EL (cell line): ENCODE results near the gene IL25.
A peak's percentile ranks its signal among the peaks of the same experiment; 100 is the strongest.
"Not testable (repeated sequence)": the region's sequence is repeated elsewhere in the genome, so short reads cannot be mapped to it uniquely, and the experiment has no call there.

Source experiments
- DNase-seq: peaks from one replicate; pipeline ENCODE4 v3.0.0-alpha.2; 2016

IL25 gene

DNA sequence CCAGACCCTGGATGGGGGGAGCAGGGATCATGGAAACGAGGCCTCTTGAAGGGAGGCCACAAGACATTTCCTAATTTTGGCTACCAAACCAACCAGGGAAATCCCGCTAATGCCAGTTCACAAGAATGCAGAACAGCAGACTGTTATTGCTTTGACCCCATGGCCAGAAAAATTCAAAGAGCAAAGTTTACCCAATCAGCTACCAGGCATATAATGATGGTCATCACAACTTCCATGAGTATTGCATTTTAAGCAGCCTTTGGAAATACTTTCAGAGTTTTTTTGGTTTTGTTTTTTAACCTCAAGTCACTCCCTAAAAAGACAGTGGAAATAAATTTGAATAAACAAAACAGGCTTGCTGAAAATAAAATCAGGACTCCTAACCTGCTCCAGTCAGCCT, at the start of gene IL25:
Gene IL25 (plus strand): TSS at position 301 of the 400 bp plus-strand sequence.
- no peak for DNase-seq

DNA sequence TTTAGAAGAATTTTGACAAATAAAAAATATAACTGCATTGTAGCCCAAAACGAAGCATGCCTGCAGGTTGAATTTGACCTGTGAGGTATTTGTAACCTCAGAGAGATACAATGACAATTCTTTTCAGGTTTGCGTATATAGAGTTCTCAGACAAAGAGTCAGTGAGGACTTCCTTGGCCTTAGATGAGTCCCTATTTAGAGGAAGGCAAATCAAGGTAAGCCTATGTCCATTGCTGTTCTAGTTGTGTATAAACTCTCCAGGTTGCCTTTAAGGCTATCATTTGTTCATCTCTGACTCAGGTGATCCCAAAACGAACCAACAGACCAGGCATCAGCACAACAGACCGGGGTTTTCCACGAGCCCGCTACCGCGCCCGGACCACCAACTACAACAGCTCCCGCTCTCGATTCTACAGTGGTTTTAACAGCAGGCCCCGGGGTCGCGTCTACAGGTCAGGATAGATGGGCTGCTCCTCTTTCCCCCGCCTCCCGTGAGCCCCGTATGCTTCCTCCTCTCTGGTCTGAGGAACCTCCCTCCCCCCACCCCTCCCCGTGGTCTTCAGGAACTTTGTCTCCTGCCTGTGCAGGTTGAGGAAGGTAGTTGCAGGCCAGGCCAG, 48.7 kb upstream of the IL25 start:
- no peak for DNase-seq

DNA sequence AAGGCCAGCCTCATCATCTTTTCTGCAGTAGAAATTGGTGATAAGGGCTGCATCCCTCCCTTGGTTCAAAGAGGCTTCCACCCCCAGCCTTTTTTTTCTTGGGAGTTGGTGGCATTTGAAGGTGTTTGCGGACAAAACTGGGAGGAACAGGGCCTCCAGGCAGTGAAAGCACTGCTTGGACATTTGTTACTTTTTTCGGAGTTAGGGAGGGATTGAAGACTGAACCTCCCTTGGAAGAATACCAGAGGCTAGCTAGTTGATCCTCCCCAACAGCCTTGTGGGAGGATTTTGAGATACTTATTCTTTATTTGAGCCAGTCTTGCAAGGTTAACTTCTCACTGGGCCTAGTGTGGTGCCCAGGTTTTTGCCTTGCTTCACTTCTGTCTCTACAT, 48.2 kb upstream of the IL25 start:
- no peak for DNase-seq

DNA sequence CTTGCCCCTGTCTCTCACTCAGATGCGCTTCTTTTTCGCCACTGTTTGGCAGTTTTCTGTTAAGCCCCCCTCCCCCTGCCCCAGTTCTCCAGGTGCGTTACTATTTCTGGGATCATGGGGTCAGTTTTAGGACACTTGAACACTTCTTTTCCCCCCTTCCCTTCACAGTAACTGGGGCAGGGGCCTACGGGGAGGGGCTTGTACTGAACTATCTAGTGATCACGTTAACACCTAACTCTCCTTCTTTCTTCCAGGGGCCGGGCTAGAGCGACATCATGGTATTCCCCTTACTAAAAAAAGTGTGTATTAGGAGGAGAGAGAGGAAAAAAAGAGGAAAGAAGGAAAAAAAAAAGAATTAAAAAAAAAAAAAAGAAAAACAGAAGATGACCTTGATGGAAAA, 47.6 kb upstream of the IL25 start:
- DNase-seq, result no peak

DNA sequence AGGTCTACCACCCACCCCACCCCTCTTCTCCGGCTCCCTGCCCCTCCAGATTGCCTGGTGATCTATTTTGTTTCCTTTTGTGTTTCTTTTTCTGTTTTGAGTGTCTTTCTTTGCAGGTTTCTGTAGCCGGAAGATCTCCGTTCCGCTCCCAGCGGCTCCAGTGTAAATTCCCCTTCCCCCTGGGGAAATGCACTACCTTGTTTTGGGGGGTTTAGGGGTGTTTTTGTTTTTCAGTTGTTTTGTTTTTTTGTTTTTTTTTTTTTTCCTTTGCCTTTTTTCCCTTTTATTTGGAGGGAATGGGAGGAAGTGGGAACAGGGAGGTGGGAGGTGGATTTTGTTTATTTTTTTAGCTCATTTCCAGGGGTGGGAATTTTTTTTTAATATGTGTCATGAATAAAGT, 46.9 kb upstream of the IL25 start:
- DNase-seq, result not testable (repeated sequence)

DNA sequence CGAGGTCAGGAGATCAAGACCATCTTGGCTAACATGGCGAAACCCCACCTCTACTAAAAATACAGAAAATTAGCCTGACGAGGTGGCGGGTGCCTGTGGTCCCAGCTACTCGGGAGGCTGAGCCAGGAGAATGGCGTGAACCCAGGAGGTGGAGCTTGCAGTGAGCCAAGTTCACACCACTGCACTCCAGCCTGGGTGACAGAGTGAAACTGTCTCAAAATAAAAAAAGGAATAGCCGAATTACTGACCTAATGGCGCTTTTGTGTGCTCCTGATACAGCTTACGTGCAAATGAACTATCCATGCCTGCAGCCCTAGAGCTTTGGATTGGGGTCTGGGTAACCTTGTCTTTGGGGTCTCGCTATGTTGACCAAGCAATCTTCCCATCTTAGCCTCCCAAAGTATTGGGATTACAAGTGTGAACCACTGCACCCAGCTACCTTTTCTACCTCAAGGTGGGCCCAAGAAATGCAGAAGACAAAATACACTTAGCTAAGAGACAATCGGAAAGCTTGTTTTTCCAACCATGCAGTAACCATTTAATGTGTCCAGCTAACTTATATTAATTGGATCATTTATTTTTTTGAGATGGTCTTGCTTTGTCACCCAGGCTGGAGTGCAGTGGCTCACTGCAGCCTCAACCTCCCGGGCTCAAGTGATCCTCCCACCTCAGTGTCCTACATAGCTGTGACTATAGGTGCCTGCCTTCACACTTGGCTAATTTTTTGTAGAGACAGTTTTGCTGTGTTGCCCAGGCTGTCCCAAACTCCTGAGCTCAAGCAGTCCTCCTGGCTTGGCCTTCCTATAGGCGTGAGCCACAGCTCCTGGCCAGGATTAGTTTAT, 45.9 kb upstream of the IL25 start:
- DNase-seq, result no peak

- peak; percentile 73 for DNase-seq
Measured at GRCh38 chr14:23327947-23328744, 44.5 kb upstream of the IL25 start.

DNA sequence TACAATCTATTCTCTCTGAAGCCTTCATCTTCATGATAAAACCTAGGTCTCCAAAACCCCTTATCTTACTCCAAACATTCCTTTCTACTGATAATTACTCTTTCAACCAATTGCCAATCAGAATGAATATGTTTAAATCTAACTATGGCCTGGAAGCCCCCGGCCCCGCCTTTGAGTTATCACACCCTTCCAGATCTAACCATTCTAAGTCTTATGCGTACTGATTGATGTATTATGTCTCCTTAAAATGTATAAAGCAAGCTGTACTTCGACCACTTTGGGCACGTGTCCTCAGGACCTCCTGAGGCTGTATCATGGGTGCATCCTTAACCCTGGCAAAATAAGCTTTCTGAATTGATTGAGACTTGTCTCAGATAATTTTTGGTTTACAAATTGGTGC, 37.0 kb upstream of the IL25 start:
- DNase-seq, result no peak

DNA sequence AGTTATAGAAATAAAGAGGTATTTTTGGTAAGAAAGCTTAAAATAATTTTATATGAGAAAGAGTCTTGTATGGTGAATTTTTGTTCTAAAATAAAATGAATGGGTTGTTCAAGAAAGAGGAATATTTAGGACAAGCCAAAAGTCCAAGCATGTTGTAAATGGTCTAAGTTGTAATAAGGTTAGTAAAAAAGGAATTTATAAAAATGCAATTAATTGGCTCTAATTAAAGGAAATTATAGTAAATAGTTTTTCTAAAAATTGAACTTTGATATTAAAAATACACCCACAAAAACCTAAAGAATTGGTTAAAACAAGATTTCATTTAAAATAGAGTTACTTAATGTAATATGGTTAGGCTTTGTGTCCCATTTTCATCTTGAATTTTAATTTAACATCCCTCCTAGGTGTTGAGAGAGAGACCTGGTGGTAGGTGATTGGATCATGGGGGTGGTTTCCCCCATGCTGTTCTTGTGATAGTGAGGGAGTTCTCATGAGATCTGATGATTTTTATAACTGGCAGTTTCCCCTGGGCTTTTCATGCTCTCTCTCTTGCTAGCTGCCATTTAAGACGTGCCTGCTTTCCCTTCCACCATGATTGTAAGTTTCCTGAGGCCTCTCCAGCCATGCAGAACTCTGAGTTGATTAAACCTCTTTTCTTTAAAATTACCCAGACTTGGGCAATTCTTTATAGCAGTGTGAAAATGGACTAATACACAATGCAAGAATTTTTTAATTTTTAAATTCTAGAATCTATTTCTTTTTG, 32.9 kb upstream of the IL25 start:
- no peak for DNase-seq

DNA sequence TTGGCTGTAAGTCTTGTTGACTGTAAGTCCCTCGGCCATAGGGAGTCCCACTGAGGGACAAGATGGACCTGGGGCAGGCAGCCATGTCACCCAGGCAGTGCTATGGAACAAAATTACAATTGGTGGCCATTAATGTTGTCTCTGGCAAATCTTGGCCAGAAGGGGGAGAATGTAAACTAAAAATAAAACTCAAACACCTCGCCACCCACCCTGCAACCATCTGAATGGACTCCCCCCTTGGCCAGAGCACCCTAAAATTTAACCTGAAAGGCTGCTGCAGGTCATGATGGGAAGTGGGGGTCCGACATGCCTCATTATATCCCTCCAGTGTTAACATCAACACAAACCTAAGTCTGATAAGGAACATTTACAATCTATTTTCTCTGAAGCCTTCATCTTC, 28.1 kb upstream of the IL25 start:
- no peak for DNase-seq

GRCh38 chr14:23345987-23346692, 26.5 kb upstream of the IL25 start:
- DNase-seq, result no peak

DNA sequence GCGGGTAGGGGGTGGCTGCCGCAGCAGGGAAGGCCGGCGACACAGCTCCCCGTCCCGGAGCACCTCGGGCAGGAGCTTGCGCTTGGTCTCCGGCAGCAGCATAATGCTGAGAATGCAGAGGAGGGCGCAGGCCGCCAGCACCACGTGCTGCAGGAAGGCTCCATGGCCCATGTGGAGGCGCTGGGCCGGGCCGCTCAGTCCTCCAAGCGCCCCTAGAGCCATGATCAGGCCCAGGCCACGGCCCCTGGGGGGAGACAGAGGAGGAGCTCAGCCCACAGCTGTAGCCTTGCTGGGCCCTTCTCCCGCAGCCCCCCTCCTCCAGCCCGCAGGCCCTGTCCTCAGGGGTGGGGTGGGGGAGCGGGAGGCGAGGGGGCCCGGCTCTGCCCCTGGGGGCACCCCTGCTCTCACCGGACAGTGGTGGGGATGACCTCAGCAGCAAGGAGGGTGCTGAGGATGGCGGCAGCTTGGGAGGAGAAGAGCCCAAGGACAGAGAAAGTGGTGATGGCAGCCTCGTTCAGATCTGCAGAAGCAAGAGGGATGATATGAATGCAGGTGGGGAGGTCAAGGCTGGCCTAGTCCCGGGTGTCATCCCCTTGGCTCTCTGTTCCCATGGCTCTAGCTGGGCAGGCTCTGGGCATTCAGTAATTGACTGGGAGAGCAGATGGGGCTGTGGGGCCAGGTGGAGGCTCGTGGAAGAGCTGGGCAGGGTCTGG, 25.8 kb upstream of the IL25 start:
- no peak for DNase-seq

GRCh38 chr14:23347406-23348296, 25.0 kb upstream of the IL25 start:
- no peak for DNase-seq

- no peak for DNase-seq
Measured at GRCh38 chr14:23348297-23348655, 24.3 kb upstream of the IL25 start.

GRCh38 chr14:23349156-23349845, 23.3 kb upstream of the IL25 start:
- DNase-seq, result no peak

DNA sequence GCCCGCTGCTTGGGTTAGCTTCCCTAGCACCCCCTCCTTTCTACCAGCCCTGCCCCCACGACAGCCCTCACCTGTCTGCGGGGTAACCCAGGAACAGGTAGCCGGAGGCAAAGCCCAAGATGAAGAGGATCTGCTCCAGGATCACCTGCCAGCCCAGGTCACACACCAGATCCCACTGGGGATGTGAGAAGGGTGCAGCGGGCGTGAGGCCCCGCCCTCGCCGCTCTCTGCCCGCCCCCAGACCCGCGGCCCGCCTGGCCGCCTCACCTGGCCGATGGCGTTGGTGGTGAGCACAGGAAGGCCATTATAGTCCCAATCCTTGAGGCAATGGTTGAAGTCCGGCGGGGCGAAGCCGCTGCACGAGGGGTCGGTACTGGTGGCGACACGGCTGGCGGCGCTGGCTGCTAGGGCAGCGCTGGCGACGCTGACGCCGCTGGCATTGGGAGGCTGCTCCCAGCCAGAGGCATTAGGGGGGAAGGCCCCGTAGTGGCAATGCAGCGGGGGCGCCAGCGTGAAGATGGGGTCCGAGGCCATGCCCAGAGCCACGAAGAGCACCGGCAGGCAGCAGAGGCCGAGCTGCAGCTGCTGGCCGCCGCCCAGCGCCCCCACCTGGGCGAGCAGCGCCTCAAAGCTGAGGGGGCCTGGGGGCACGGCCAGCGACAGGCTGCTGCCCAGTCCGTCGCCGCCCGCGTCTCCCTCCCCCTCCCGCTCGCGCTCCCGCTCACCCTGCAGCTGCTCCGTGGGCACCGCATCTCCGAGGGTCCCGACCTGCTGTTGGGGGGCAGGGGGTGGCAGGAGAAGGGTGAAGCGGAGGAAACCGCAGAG, 20.7 kb upstream of the IL25 start:
- DNase-seq, result peak; percentile 10

DNA sequence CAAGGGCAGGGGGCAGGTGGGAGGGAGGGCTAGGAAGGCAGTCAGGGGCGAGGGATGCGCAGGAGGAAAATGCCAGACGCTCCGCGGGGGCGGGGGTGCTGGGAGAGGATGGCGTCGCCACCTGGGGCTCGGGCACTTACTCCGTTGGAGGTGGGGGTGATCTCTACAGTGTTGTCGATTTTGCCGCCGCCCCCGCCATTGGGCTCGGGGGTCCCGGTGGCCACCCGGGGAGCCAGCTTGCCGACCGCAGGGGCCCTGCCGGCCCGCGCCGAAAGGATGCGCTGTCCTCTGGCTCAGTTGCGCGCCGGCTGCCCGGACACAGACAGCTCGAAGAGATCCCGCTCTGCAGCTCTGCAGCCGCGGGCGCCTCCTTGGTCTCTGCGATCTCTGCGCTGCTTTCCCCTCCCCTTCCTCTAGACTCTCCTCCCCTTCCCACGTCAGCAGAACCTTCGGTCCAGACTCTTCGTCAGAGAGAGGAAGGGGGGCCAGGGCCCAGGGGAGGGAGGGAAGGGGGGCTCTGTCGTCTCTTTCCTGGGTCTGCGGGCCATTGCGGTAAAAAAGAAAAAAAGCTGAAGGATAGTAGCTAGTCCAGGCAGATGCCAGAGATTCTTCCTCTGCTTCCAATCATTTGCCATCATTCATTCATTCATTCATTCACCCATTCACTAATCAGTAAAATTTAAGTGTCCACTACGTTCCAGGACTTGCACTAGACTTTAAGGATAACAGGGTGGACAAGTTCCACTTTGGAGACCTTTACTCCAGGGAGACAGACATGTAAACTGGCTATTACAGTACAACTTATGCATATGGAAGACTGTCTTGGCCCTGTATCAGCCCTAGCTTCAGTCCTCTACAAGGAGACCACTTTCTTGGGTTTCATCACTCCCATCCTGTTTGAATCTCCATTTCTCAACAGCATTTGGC, 19.8 kb upstream of the IL25 start, which contains the start of gene SLC22A17:
Gene SLC22A17 (minus strand): TSS at position 382 of the 927 bp plus-strand sequence.
- peak; percentile 88 for DNase-seq

DNA sequence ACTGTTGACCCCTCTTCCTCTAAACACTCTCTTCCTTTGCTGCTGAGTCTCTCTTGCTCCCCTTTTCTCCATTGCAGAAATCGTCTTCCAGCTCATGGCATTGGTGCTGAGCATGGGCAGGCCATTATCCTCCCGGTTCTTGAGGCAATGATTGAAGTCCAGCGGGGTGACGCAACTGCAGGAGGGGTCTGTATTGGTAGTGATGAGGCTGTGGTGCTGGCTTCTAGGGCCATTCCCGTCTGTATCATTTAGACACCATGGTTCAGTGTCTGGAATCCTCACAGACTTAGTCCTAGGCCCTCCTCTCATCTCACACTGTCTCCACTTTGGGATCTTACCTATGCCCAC, 19.2 kb upstream of the IL25 start:
- no peak for DNase-seq
